PC-3 (cell line): ENCODE data around the gene KCNK18.

Source experiments
- EZH2 ChIP-seq: fragments of 300-600 bp; sonication (generic); IDR thresholded peaks from one replicate; pipeline ENCODE4 v1.6.1; 2017; ENCODE audit warnings: antibody characterized with exemption, mild to moderate bottlenecking, low read length; ENCODE audit not compliant: unreplicated experiment
- EZH2phosphoT487 ChIP-seq: fragments of 300-600 bp; sonication (generic); IDR thresholded peaks from 2 replicates; pipeline ENCODE4 v1.6.1; 2018; ENCODE audit warnings: mild to moderate bottlenecking, antibody characterized with exemption, low read length, borderline replicate concordance
- TF ChIP-seq, protein P1 (sequence below): fragments of 300-600 bp; sonication (generic); conservative IDR thresholded peaks from 2 replicates; pipeline ENCODE4 v1.5.1; 2017; ENCODE audit warnings: antibody characterized with exemption, low read depth, mild to moderate bottlenecking, low read length

DNA sequence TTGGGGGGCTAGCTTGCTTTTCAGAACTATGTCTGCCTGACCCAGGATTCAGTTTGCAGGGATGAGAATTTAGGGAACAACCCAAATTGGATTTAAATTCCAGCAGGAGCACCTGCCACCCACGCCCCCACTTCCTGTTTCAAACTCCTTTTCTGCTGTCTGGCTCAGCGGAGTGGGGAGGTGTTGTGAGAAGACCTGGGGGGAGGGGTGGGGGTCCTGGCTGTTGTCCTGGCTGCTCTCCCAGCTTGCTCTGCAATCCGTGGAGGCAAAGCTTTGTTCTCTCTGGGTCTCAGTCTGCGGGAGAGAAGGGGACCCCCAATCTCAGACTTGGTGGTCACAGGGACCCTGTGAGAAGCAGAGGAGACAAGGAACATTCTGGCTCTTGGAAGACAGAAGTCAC is 799 bp downstream of the KCNK18 start:
- TF ChIP-seq, protein P1, sequence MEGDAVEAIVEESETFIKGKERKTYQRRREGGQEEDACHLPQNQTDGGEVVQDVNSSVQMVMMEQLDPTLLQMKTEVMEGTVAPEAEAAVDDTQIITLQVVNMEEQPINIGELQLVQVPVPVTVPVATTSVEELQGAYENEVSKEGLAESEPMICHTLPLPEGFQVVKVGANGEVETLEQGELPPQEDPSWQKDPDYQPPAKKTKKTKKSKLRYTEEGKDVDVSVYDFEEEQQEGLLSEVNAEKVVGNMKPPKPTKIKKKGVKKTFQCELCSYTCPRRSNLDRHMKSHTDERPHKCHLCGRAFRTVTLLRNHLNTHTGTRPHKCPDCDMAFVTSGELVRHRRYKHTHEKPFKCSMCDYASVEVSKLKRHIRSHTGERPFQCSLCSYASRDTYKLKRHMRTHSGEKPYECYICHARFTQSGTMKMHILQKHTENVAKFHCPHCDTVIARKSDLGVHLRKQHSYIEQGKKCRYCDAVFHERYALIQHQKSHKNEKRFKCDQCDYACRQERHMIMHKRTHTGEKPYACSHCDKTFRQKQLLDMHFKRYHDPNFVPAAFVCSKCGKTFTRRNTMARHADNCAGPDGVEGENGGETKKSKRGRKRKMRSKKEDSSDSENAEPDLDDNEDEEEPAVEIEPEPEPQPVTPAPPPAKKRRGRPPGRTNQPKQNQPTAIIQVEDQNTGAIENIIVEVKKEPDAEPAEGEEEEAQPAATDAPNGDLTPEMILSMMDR: no peak
- TF ChIP-seq EZH2: no peak
- TF ChIP-seq EZH2phosphoT487: no peak
